ENCODE measurements around the gene COL23A1.

GRCh38 chr5:178526773-178527457, 63.3 kb downstream of the COL23A1 start:
- TF ChIP-seq POLR2A (IDR thresholded peaks at IDR 0.05): no peak
- no peak for TF ChIP-seq CTCF (IDR thresholded peaks at IDR 0.05)
- no peak for TF ChIP-seq EP300 (IDR thresholded peaks at IDR 0.05)

Measured in tibial nerve (tissue), 4 donors.